WTC11 (cell line): Measurements from ENCODE around the gene PCDHA3. TPM values are rescaled to one million over a fixed set of nuclear protein-coding genes. Genes with fewer than 3 reads are reported as not detected.
"Not testable (repeated sequence)": the region's sequence is repeated elsewhere in the genome, so short reads cannot be mapped to it uniquely, and the experiment has no call there.

Source experiments
- ATAC-seq: fragments of 200-7000 bp; cut with Tn5 transposase; 2 replicates; pipeline ENCODE4 v1.10.0; 2021; ENCODE audit warnings: mild to moderate bottlenecking, moderate library complexity
- CTCF ChIA-PET: fragments of 300-600 bp; sonication (Branson Sonifier 250); formaldehyde crosslinking; loops from one replicate; lab custom pipeline; 2021; ENCODE audit warnings: antibody characterized with exemption; lab: Charles Lee
- POLR2A ChIA-PET: fragments of 350-600 bp; sonication (Branson Sonifier 250); formaldehyde crosslinking; loops from one replicate; lab custom pipeline; 2021; ENCODE audit warnings: antibody characterized with exemption; lab: Charles Lee
- DNase-seq: peaks from one replicate; pipeline ENCODE4 v3.0.0; 2021; ENCODE audit warnings: low spot score
- H3K27ac Mint-ChIP-seq: 2 replicates; pipeline ENCODE4 v1.8.0; 2021; ENCODE audit warnings: mixed read lengths
- H3K27me3 Mint-ChIP-seq: 2 replicates; pipeline ENCODE4 v1.8.0; 2021; ENCODE audit warnings: low read depth, mild to moderate bottlenecking, moderate library complexity, mixed read lengths
- H3K36me3 Mint-ChIP-seq: 2 replicates; pipeline ENCODE4 v1.8.0; 2021; ENCODE audit warnings: mixed read lengths
- H3K4me1 Mint-ChIP-seq: 2 replicates; pipeline ENCODE4 v1.8.0; 2022; ENCODE audit warnings: mixed read lengths
- H3K4me3 Mint-ChIP-seq: 2 replicates; pipeline ENCODE4 v1.8.0; 2021; ENCODE audit warnings: mild to moderate bottlenecking, moderate library complexity, mixed read lengths
- H3K9me3 Mint-ChIP-seq: 2 replicates; pipeline ENCODE4 v1.8.0; 2021; ENCODE audit warnings: mixed read lengths
- CBFB ChIP-seq: sonication (generic); formaldehyde crosslinking; IDR thresholded peaks from 2 replicates; pipeline ENCODE4 v1.8.1; 2022; ENCODE audit warnings: mild to moderate bottlenecking, low read depth, missing genetic modification reagents
- CTCF ChIP-seq: fragments of 200-600 bp; IDR thresholded peaks from 2 replicates; pipeline ENCODE4 v1.8.0; 2022; ENCODE audit warnings: antibody characterized with exemption
- FOXJ3 ChIP-seq: sonication (generic); formaldehyde crosslinking; IDR thresholded peaks from 2 replicates; pipeline ENCODE4 v1.9.0; 2021; ENCODE audit warnings: missing genetic modification reagents, mild to moderate bottlenecking, borderline replicate concordance
- FOXP1 ChIP-seq: sonication (generic); formaldehyde crosslinking; IDR thresholded peaks from 2 replicates; pipeline ENCODE4 v1.8.0; 2022; ENCODE audit warnings: missing genetic modification reagents, mild to moderate bottlenecking, moderate library complexity, borderline replicate concordance
- GRHL2 ChIP-seq: fragments of 250-450 bp; sonication (Bioruptor Pico); IDR thresholded peaks from 2 replicates; pipeline ENCODE4 v1.8.0; 2022; ENCODE audit warnings: mild to moderate bottlenecking, moderate library complexity; ENCODE audit not compliant: insufficient replicate concordance, severe bottlenecking
- JAZF1 ChIP-seq: fragments of 250-450 bp; sonication (Bioruptor Pico); IDR thresholded peaks from 2 replicates; pipeline ENCODE4 v1.9.0; 2021; ENCODE audit warnings: moderate library complexity, mild to moderate bottlenecking, inconsistent platforms
- NFYB ChIP-seq: sonication (generic); formaldehyde crosslinking; conservative IDR thresholded peaks from 2 replicates; pipeline ENCODE4 v1.8.0; 2022; ENCODE audit warnings: low read depth, missing genetic modification reagents
- PRDM15 ChIP-seq: sonication (generic); formaldehyde crosslinking; IDR thresholded peaks from 2 replicates; pipeline ENCODE4 v1.8.0; 2022; ENCODE audit warnings: missing genetic modification reagents
- SMAD3 ChIP-seq: sonication (generic); formaldehyde crosslinking; IDR thresholded peaks from 2 replicates; pipeline ENCODE4 v1.8.0; 2022; ENCODE audit warnings: missing genetic modification reagents, mild to moderate bottlenecking, borderline replicate concordance
- SMAD4 ChIP-seq: sonication (generic); formaldehyde crosslinking; IDR thresholded peaks from 2 replicates; pipeline ENCODE4 v1.8.0; 2022; ENCODE audit warnings: mild to moderate bottlenecking, missing genetic modification reagents
- TEAD1 ChIP-seq: sonication (generic); formaldehyde crosslinking; IDR thresholded peaks from 2 replicates; pipeline ENCODE4 v1.8.0; 2022; ENCODE audit warnings: mild to moderate bottlenecking, missing genetic modification reagents
- TP53 ChIP-seq: sonication (generic); formaldehyde crosslinking; IDR thresholded peaks from 2 replicates; pipeline ENCODE4 v1.8.1; 2023; ENCODE audit warnings: mild to moderate bottlenecking, missing genetic modification reagents
- ZNF232 ChIP-seq: sonication (generic); formaldehyde crosslinking; IDR thresholded peaks from 2 replicates; pipeline ENCODE4 v1.8.0; 2022; ENCODE audit warnings: mild to moderate bottlenecking, missing genetic modification reagents
- ZNF281 ChIP-seq: sonication (generic); formaldehyde crosslinking; IDR thresholded peaks from 2 replicates; pipeline ENCODE4 v1.8.0; 2023; ENCODE audit warnings: mild to moderate bottlenecking, missing genetic modification reagents
- ZNF423 ChIP-seq: fragments of 250-450 bp; sonication (Bioruptor Pico); IDR thresholded peaks from 2 replicates; pipeline ENCODE4 v2.1.2; 2022; ENCODE audit warnings: mild to moderate bottlenecking, moderate library complexity
- total RNA-seq: library from RNA; stranded (reverse); gene quantifications from 3 replicates; pipeline ENCODE4 v1.2.3, GENCODE V29; 2021

Gene PCDHA3
- total RNA-seq, 1 experiment from 2014 or later = 3.4 TPM

GRCh38 chr5:140780512-140780911 is 20.3 kb upstream of the PCDHA3 start:
- no peak for ATAC-seq
- Mint-ChIP-seq H3K4me1 (no peaks in the 10 kb centered on the region), H3K36me3 (peaks cover 50% of the 10 kb centered on the region), H3K27me3 (peaks cover 14% of the 10 kb centered on the region), H3K4me3 (no peak overlapping the region)
- ChIA-PET POLR2A (no interaction called here), CTCF (no interaction called here)
- TF ChIP-seq CBFB = no peak
- TF ChIP-seq FOXP1 (CRISPR knock-in tag) = no peak
- no peak for TF ChIP-seq TEAD1 (CRISPR knock-in tag)
- TF ChIP-seq FOXJ3 (CRISPR knock-in tag) = no peak
- TF ChIP-seq, all 79 proteins: peak for 0
- DNase-seq = no peak
- H3K27ac Mint-ChIP-seq = no peak overlapping the region
- peaks cover 86% of the 10 kb centered on the region for H3K9me3 Mint-ChIP-seq

- Mint-ChIP-seq H3K9me3 (peaks cover 53% of the 10 kb centered on the region), H3K27ac (no peak within 1 kb of the TSS), H3K4me1 (peaks cover 5% of the 10 kb centered on the region; the same call in 1 of the 2 replicates), H3K4me3 (peak within 1 kb of the TSS; percentile 58), H3K36me3 (peaks cover 30% of the 10 kb centered on the region), H3K27me3 (peaks cover 6% of the 10 kb centered on the region)
- TF ChIP-seq ZNF232 (CRISPR knock-in tag) (no peak), CTCF (peak; percentile 49)
- ATAC-seq (peak; percentile 69), DNase-seq (peak; percentile 24)
- ChIA-PET CTCF (interaction anchor here (0.6 to 4.8 kb wide), 46 partner anchors 9 to 437 kb away, joined by 3 to 91 read pairs (median 5); partner anchors contain the start of genes PCDHA10, PCDHA11, PCDHA12 and PCDHA2), POLR2A (interaction anchor here (0.6 to 1.2 kb wide), 2 partner anchors 21 to 141 kb away, joined by 4 read pairs; no protein-coding TSS in a partner anchor)
These were observed 14.8 kb upstream of the PCDHA3 start, which contains the start of gene PCDHA1 for GRCh38 chr5:140785905-140786686. PCDHA1 (plus strand) TSS chr5:140786140.

- H3K4me1 Mint-ChIP-seq, ATAC-seq, H3K27me3 Mint-ChIP-seq, POLR2A ChIA-PET, H3K4me3 Mint-ChIP-seq, DNase-seq, H3K27ac Mint-ChIP-seq: not testable (repeated sequence)
- Mint-ChIP-seq H3K36me3 (peaks cover 20% of the 10 kb centered on the region), H3K9me3 (peaks cover 42% of the 10 kb centered on the region)
- CTCF ChIA-PET = interaction anchor here (1.7 to 4.8 kb wide), 6 partner anchors 8 to 51 kb away, joined by 6 to 91 read pairs (median 15); partner anchors contain the start of genes PCDHA2 and PCDHA4
These were observed 13.4 kb upstream of the PCDHA3 start for GRCh38 chr5:140787422-140787821.

- H3K4me1 Mint-ChIP-seq, POLR2A ChIA-PET, H3K27me3 Mint-ChIP-seq, ATAC-seq, H3K4me3 Mint-ChIP-seq, H3K27ac Mint-ChIP-seq: not testable (repeated sequence)
- DNase-seq = peak; percentile 10
- peaks cover 37% of the 10 kb centered on the region for H3K9me3 Mint-ChIP-seq
- CTCF ChIA-PET = interaction anchor here (2.8 kb wide), 1 partner anchor 18 kb away, joined by 38 read pairs; the partner anchor contains the start of gene PCDHA4
- peaks cover 14% of the 10 kb centered on the region for H3K36me3 Mint-ChIP-seq
These were observed 12.9 kb upstream of the PCDHA3 start for GRCh38 chr5:140787849-140788504.

GRCh38 chr5:140791089-140791488 is 9.8 kb upstream of the PCDHA3 start:
- DNase-seq (no peak), ATAC-seq (no peak)
- H3K4me3 Mint-ChIP-seq = no peak overlapping the region
- ChIA-PET POLR2A (no interaction called here), CTCF (no interaction called here)
- peaks cover 3% of the 10 kb centered on the region; the same call in 1 of the 2 replicates for H3K27me3 Mint-ChIP-seq
- H3K4me1 Mint-ChIP-seq = peaks cover 7% of the 10 kb centered on the region; the same call in 1 of the 2 replicates
- H3K27ac Mint-ChIP-seq = no peak overlapping the region
- peaks cover 19% of the 10 kb centered on the region for H3K36me3 Mint-ChIP-seq
- peaks cover 18% of the 10 kb centered on the region for H3K9me3 Mint-ChIP-seq
- TF ChIP-seq SMAD3 (CRISPR knock-in tag) (no peak), FOXP1 (CRISPR knock-in tag) (no peak), SMAD4 (CRISPR knock-in tag) (no peak), ZNF423 (CRISPR knock-in tag) (no peak), PRDM15 (CRISPR knock-in tag) (no peak), ZNF281 (CRISPR knock-in tag) (no peak), TP53 (CRISPR knock-in tag) (no peak), NFYB (CRISPR knock-in tag) (no peak), JAZF1 (no peak), GRHL2 (CRISPR knock-in tag) (no peak)
